NCI-H226 (cell line): ENCODE measurements around the gene ASTE1.
"Not testable (repeated sequence)": the region's sequence is repeated elsewhere in the genome, so short reads cannot be mapped to it uniquely, and the experiment has no call there.

ENCODE experiments used
- DNase-seq: peaks from one replicate; pipeline ENCODE4 v3.0.0-alpha.2; 2015

ASTE1 gene

GRCh38 chr3:131026321-131027151 is at the start of gene ASTE1, which contains the start of gene NEK11:
TSS of gene ASTE1 (minus strand) at chr3:131026825. CDS start at chr3:131025306, 1,519 bp downstream.
TSS of gene NEK11 (plus strand) at chr3:131026877. CDS start at chr3:131029709, 2,832 bp downstream.
- DNase-seq: peak; percentile 87

GRCh38 chr3:131075632-131076328 is 49.2 kb upstream of the ASTE1 start:
- DNase-seq: no peak

- peak; percentile 59 for DNase-seq
Observed at GRCh38 chr3:131072845-131073244, 46.2 kb upstream of the ASTE1 start.

- peak; percentile 44 for DNase-seq
Observed at GRCh38 chr3:131072099-131072559, 45.5 kb upstream of the ASTE1 start.

GRCh38 chr3:131067983-131068382 is 41.4 kb upstream of the ASTE1 start:
- DNase-seq: no peak

GRCh38 chr3:131053043-131053859 is 26.6 kb upstream of the ASTE1 start:
- no peak for DNase-seq

- no peak for DNase-seq
Observed at GRCh38 chr3:131050001-131050400, 23.4 kb upstream of the ASTE1 start.

GRCh38 chr3:131048030-131048429 is 21.4 kb upstream of the ASTE1 start:
- no peak for DNase-seq

- no peak for DNase-seq
Observed at GRCh38 chr3:131047582-131047981, 21.0 kb upstream of the ASTE1 start.

GRCh38 chr3:131042271-131042985 is 15.8 kb upstream of the ASTE1 start:
- DNase-seq: not testable (repeated sequence)

GRCh38 chr3:131038326-131038725 is 11.7 kb upstream of the ASTE1 start:
- DNase-seq: no peak

GRCh38 chr3:131036986-131037385 is 10.4 kb upstream of the ASTE1 start:
- DNase-seq: no peak

- peak; percentile 56 for DNase-seq
Observed at GRCh38 chr3:131036200-131036816, 9.7 kb upstream of the ASTE1 start.

GRCh38 chr3:131033480-131034080 is 7.0 kb upstream of the ASTE1 start:
- DNase-seq: no peak

- DNase-seq: no peak
Observed at GRCh38 chr3:131031660-131032059, 5.0 kb upstream of the ASTE1 start.

- no peak for DNase-seq
Observed at GRCh38 chr3:131028844-131029243, 2.2 kb upstream of the ASTE1 start.

- no peak for DNase-seq
Observed at GRCh38 chr3:131025539-131025938, 1.1 kb downstream of the ASTE1 start.

- DNase-seq: no peak
Observed at GRCh38 chr3:131020122-131020693, 6.4 kb downstream of the ASTE1 start.

GRCh38 chr3:131018970-131019369 is 7.7 kb downstream of the ASTE1 start:
- DNase-seq: no peak

- no peak for DNase-seq
Observed at GRCh38 chr3:131009698-131010097, 16.9 kb downstream of the ASTE1 start.

GRCh38 chr3:131008326-131008725 is 18.3 kb downstream of the ASTE1 start:
- DNase-seq: no peak
